ENCODE measurements around the gene FAM228B. TPM values are rescaled to one million over a fixed set of nuclear protein-coding genes. Genes with fewer than 3 reads are reported as not detected.
A peak's percentile ranks its signal among the peaks of the same experiment; 100 is the strongest.

Gene FAM228B
- total and polyA plus RNA-seq, 9 of the 15 experiments (the other 6 are each of a cell fraction or from before 2014, with no cell fraction given) = 1.1 to 3.7 (median 2.6) TPM

DNA sequence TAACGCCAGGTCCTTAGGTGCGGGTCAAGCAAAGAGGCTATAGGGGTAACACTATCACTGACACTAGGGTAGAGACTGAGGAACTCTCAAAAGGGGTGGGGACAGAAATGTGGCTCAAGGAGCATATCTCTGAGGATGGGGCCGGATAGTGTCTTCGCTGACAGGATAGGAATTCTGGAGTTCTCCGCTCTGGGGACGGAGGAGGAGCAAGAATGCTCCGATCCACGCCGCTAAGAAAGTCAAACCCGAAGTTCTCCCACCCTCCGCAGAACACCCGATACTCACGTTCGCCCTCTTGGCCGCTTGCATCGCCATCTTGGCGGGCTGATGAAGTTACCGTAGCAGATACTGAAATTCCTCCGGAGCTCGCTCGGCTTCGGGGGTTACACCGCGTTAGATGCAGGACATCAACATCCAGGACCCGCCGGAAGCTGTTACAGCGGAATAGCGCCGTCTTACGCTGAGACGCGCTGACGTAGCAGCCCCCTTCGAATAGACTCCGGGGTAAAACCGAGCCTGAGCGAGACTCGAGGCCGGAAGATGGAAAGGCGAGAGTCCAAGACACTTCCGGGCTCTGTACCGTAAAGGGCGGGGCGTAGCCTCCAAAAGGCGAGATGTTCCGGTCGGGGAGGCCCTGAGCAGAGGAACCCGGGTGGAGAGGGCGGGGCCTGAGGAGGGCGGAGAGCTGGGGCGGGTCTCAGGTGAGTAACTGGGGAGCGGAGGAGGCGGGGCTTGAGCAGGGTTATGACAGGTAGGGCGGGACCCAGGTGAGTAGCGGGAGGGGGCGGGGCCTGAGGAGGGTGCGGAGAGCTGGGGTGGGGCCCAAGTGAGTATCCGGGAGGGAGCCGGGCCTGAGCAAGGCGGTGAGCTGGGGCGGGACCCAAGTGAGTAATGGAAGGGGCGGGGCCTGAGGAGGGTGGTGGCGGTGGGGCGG is 47.1 kb upstream of the FAM228B start, which contains the start of gene SF3B6 (continued):
- TF ChIP-seq SIX5 (IDR thresholded peaks at IDR 0.05; ENCODE audit: borderline replicate concordance in 1 of 2, insufficient read depth in 1 of 2, low read depth in 1 of 2, low read length in 2 of 2) (peak; percentile 59 to 61; a peak in 3 of 4 replicates), DIDO1 (tag; IDR thresholded peaks at IDR 0.05; ENCODE audit: low read depth) (peak; percentile 94), ADNP (tag; IDR thresholded peaks at IDR 0.05) (no peak), MTA3 (IDR thresholded peaks at IDR 0.05; ENCODE audit: borderline replicate concordance) (peak; percentile 93), ZFP36 (IDR thresholded peaks at IDR 0.05; ENCODE audit: low read depth, low read length, partially characterized antibody) (peak; percentile 90), NRF1 (conservative IDR thresholded peaks at IDR 0.05 in 1 of 2, IDR thresholded peaks at IDR 0.05 in 1 of 2) (peak; percentile 71 to 74), ELK3 (CRISPR knock-in tag; IDR thresholded peaks at IDR 0.05) (no peak), CTBP1 (IDR thresholded peaks at IDR 0.05; ENCODE audit: borderline replicate concordance) (peak; percentile 95), RBM25 (IDR thresholded peaks at IDR 0.05; ENCODE audit: low read depth, low read length, severe bottlenecking) (no peak), THAP7 (CRISPR knock-in tag; IDR thresholded peaks at IDR 0.05) (no peak), GTF2B (IDR thresholded peaks at IDR 0.05; ENCODE audit: extremely low read depth, insufficient read length) (no peak), ZNF436 (CRISPR knock-in tag; IDR thresholded peaks at IDR 0.05) (no peak), ZNF224 (CRISPR knock-in tag; IDR thresholded peaks at IDR 0.05) (0 out of 2 replicates have a peak, but pooled peaks have one; percentile 64), ZNF263 (CRISPR knock-in tag; IDR thresholded peaks at IDR 0.05; ENCODE audit: borderline replicate concordance) (peak; percentile 52; the same call in 1 of the 2 replicates), HNRNPLL (IDR thresholded peaks at IDR 0.05; ENCODE audit: low read depth, low read length, poor library complexity, severe bottlenecking) (peak; percentile 84), SMARCC2 (IDR thresholded peaks at IDR 0.05; ENCODE audit: low read depth) (0 out of 2 replicates have a peak, but pooled peaks have one; percentile 18), HNRNPK (IDR thresholded peaks at IDR 0.05; ENCODE audit: low read depth, low read length, poor library complexity, severe bottlenecking) (no peak), GTF2F1 (IDR thresholded peaks at IDR 0.05; ENCODE audit: low read depth, low read length) (peak; percentile 82; the same call in 1 of the 2 replicates), ERF (CRISPR knock-in tag; IDR thresholded peaks at IDR 0.05) (no peak), NCOA1 (IDR thresholded peaks at IDR 0.05; ENCODE audit: low read depth) (peak; percentile 99), ZEB2 (IDR thresholded peaks at IDR 0.05) (peak; percentile 98), KLF1 (tag; IDR thresholded peaks at IDR 0.05) (peak; percentile 82), TAF9B (IDR thresholded peaks at IDR 0.05; ENCODE audit: partially characterized antibody) (peak; percentile 85)
